OCI-LY1 (cell line): ENCODE results near the gene PRRG1.

Experiments used
- CTCF ChIP-seq: fragments of 200-600 bp; sonication (generic), shearing (Covaris generic); IDR thresholded peaks from 2 replicates; pipeline ENCODE4 v1.5.1; 2017; ENCODE audit warnings: mild to moderate bottlenecking, antibody characterized with exemption, low read length, moderate library complexity, mixed read lengths
- EZH2 ChIP-seq: fragments of 200-600 bp; sonication (generic), shearing (Covaris generic); IDR thresholded peaks from 2 replicates; pipeline ENCODE4 v1.8.0; 2017; ENCODE audit warnings: borderline replicate concordance, mixed run types, mild to moderate bottlenecking, antibody characterized with exemption, low read length, moderate library complexity, mixed read lengths

- TF ChIP-seq CTCF = no peak
- TF ChIP-seq EZH2 = no peak
Measured at GRCh38 chrX:37405956-37406355, 56.8 kb downstream of the PRRG1 start.
